Stimulated activated naive CD8-positive, alpha-beta T cell treated with anti-CD3 and anti-CD28 coated beads, Interleukin-15, amount 100 ng/mL, for 72 hours (primary cell): Measurements from ENCODE around the gene SIGLEC10.
"Not testable (repeated sequence)": the region's sequence is repeated elsewhere in the genome, so short reads cannot be mapped to it uniquely, and the experiment has no call there.

Experiments used
- ATAC-seq: fragments of 150-1000 bp; cut with Tn5 transposase; 2 replicates; pipeline ENCODE4 v1.10.0; 2021; ENCODE audit warnings: mild to moderate bottlenecking, moderate library complexity
- DNase-seq, 2 donors: peaks; one replicate each; pipeline ENCODE4 v3.0.0; 2021 to 2022
- H3K27ac Mint-ChIP-seq, 2 donors: one replicate each; pipeline ENCODE4 v1.8.0; 2022; ENCODE audit warnings: mild to moderate bottlenecking in 2 of 2, mixed read lengths in 2 of 2, moderate library complexity in 2 of 2
- H3K27me3 Mint-ChIP-seq: one replicate; pipeline ENCODE4 v1.8.0; 2022; ENCODE audit warnings: mixed read lengths
- H3K4me1 Mint-ChIP-seq: one replicate; pipeline ENCODE4 v1.8.0; 2022; ENCODE audit warnings: mild to moderate bottlenecking, mixed read lengths
- H3K4me3 Mint-ChIP-seq, 2 donors: one replicate each; pipeline ENCODE4 v1.8.0; 2022; ENCODE audit warnings: mild to moderate bottlenecking in 2 of 2, mixed read lengths in 2 of 2, moderate library complexity in 1 of 2
- H3K9me3 Mint-ChIP-seq, 2 donors: one replicate each; pipeline ENCODE4 v1.8.0; 2022; ENCODE audit warnings: mixed read lengths in 2 of 2

The SIGLEC10 gene

GRCh38 chr19:51417107-51417809 is at the start of gene SIGLEC10:
SIGLEC10 (minus strand) TSS chr19:51417642; CDS start chr19:51417581, 61 bp downstream.
- peak; percentile 69 for ATAC-seq
- Mint-ChIP-seq H3K27me3 (peaks cover 48% of the 10 kb centered on the region), H3K4me1 (peaks cover 26% of the 10 kb centered on the region), H3K4me3 (no peak within 1 kb of the TSS), H3K9me3 (no peaks in the 10 kb centered on the region), H3K27ac (peak within 1 kb of the TSS in 1 of 2 donors; percentile 80)
- DNase-seq, result peak in 1 of 2 donors; percentile 33

- H3K4me1 Mint-ChIP-seq, result peaks cover 33% of the 10 kb centered on the region
- DNase-seq (no peak), ATAC-seq (no peak)
- no peak overlapping the region for H3K27ac Mint-ChIP-seq
- no peak overlapping the region for H3K4me3 Mint-ChIP-seq
- H3K27me3 Mint-ChIP-seq, result peaks cover 78% of the 10 kb centered on the region
- H3K9me3 Mint-ChIP-seq, result no peaks in the 10 kb centered on the region
These were observed 49.3 kb upstream of the SIGLEC10 start for GRCh38 chr19:51466723-51467122.

GRCh38 chr19:51463976-51464581 is 46.6 kb upstream of the SIGLEC10 start:
- H3K9me3 Mint-ChIP-seq, H3K27ac Mint-ChIP-seq, DNase-seq: not testable (repeated sequence)
- Mint-ChIP-seq H3K4me3 (peak overlapping the region in 1 of 2 donors; percentile 1), H3K27me3 (peaks cover 96% of the 10 kb centered on the region), H3K4me1 (peaks cover 33% of the 10 kb centered on the region)
- ATAC-seq, result peak; percentile 46

- H3K9me3 Mint-ChIP-seq, result no peaks in the 10 kb centered on the region
- no peak overlapping the region for H3K27ac Mint-ChIP-seq
- peaks cover 25% of the 10 kb centered on the region for H3K4me1 Mint-ChIP-seq
- DNase-seq (no peak), ATAC-seq (no peak)
- H3K4me3 Mint-ChIP-seq, result no peak overlapping the region
- H3K27me3 Mint-ChIP-seq, result peaks cover 96% of the 10 kb centered on the region
These were observed 45.2 kb upstream of the SIGLEC10 start for GRCh38 chr19:51462681-51463080.

GRCh38 chr19:51462276-51462675 is 44.8 kb upstream of the SIGLEC10 start:
- Mint-ChIP-seq H3K4me3 (no peak overlapping the region), H3K9me3 (no peaks in the 10 kb centered on the region), H3K27me3 (peaks cover 96% of the 10 kb centered on the region), H3K4me1 (peaks cover 23% of the 10 kb centered on the region), H3K27ac (no peak overlapping the region)
- ATAC-seq (no peak), DNase-seq (no peak)

GRCh38 chr19:51461723-51462161 is 44.3 kb upstream of the SIGLEC10 start:
- ATAC-seq, result no peak
- H3K27me3 Mint-ChIP-seq, result peaks cover 96% of the 10 kb centered on the region
- H3K9me3 Mint-ChIP-seq, result no peaks in the 10 kb centered on the region
- peaks cover 20% of the 10 kb centered on the region for H3K4me1 Mint-ChIP-seq
- H3K27ac Mint-ChIP-seq, result no peak overlapping the region
- no peak for DNase-seq
- H3K4me3 Mint-ChIP-seq, result no peak overlapping the region

GRCh38 chr19:51460164-51460992 is 42.9 kb upstream of the SIGLEC10 start:
- ATAC-seq, result no peak
- peaks cover 17% of the 10 kb centered on the region for H3K4me1 Mint-ChIP-seq
- H3K9me3 Mint-ChIP-seq, result no peaks in the 10 kb centered on the region
- DNase-seq, result no peak
- H3K27me3 Mint-ChIP-seq, result peaks cover 86% of the 10 kb centered on the region
- H3K27ac Mint-ChIP-seq, result no peak overlapping the region
- peak overlapping the region in 1 of 2 donors; percentile 22 for H3K4me3 Mint-ChIP-seq

- DNase-seq (no peak), ATAC-seq (no peak)
- no peak overlapping the region for H3K4me3 Mint-ChIP-seq
- H3K27ac Mint-ChIP-seq, result no peak overlapping the region
- H3K4me1 Mint-ChIP-seq, result peaks cover 12% of the 10 kb centered on the region
- no peaks in the 10 kb centered on the region for H3K9me3 Mint-ChIP-seq
- H3K27me3 Mint-ChIP-seq, result peaks cover 80% of the 10 kb centered on the region
These were observed 41.6 kb upstream of the SIGLEC10 start for GRCh38 chr19:51458899-51459505.

GRCh38 chr19:51458051-51458645 is 40.7 kb upstream of the SIGLEC10 start, which contains the start of gene SIGLEC8:
SIGLEC8 (minus strand) TSS chr19:51458454; CDS start chr19:51458387, 67 bp downstream.
- peaks cover 74% of the 10 kb centered on the region for H3K27me3 Mint-ChIP-seq
- no peak for DNase-seq
- peak within 1 kb of the TSS; percentile 4 to 36 for H3K27ac Mint-ChIP-seq
- no peak within 1 kb of the TSS for H3K4me3 Mint-ChIP-seq
- H3K9me3 Mint-ChIP-seq, result no peaks in the 10 kb centered on the region
- ATAC-seq, result no peak
- peaks cover 6% of the 10 kb centered on the region for H3K4me1 Mint-ChIP-seq

- Mint-ChIP-seq H3K4me1 (no peaks in the 10 kb centered on the region), H3K27me3 (peaks cover 67% of the 10 kb centered on the region), H3K9me3 (no peaks in the 10 kb centered on the region)
These were observed 40.0 kb upstream of the SIGLEC10 start for GRCh38 chr19:51457351-51458013.

GRCh38 chr19:51456541-51457290 is 39.3 kb upstream of the SIGLEC10 start:
- no peak overlapping the region for H3K4me3 Mint-ChIP-seq
- no peaks in the 10 kb centered on the region for H3K4me1 Mint-ChIP-seq
- H3K27me3 Mint-ChIP-seq, result peaks cover 59% of the 10 kb centered on the region
- no peaks in the 10 kb centered on the region for H3K9me3 Mint-ChIP-seq
- ATAC-seq, result no peak
- H3K27ac Mint-ChIP-seq, result no peak overlapping the region
- no peak for DNase-seq

More at GRCh38 chr19:51457351-51458013, 40.0 kb upstream of the SIGLEC10 start:
- H3K4me3 Mint-ChIP-seq, result no peak overlapping the region
- peak overlapping the region; percentile 4 to 36 for H3K27ac Mint-ChIP-seq
- DNase-seq (no peak), ATAC-seq (no peak)

- DNase-seq (no peak), ATAC-seq (no peak)
- Mint-ChIP-seq H3K4me1 (peaks cover 40% of the 10 kb centered on the region), H3K27ac (no peak overlapping the region), H3K4me3 (no peak overlapping the region), H3K9me3 (peaks cover 18 to 21% of the 10 kb centered on the region in 2 donors), H3K27me3 (peaks cover 20% of the 10 kb centered on the region)
These were observed 33.4 kb upstream of the SIGLEC10 start for GRCh38 chr19:51450730-51451307.

GRCh38 chr19:51448411-51449016 is 31.1 kb upstream of the SIGLEC10 start:
- peaks cover 18 to 21% of the 10 kb centered on the region in 2 donors for H3K9me3 Mint-ChIP-seq
- peak overlapping the region; percentile 3 to 13 for H3K27ac Mint-ChIP-seq
- H3K27me3 Mint-ChIP-seq, result peaks cover 34% of the 10 kb centered on the region
- DNase-seq (peak; percentile 15 to 57), ATAC-seq (peak; percentile 90)
- H3K4me3 Mint-ChIP-seq, result peak overlapping the region; percentile 76 to 87
- H3K4me1 Mint-ChIP-seq, result peaks cover 41% of the 10 kb centered on the region
